WERI-Rb-1 (cell line): ENCODE results near the gene PTTG1.

ENCODE experiments used
- DNase-seq: peaks from one replicate; pipeline ENCODE4 v3.0.0-alpha.2; 2020
- H3K27ac ChIP-seq: fragments of 250-450 bp; sonication (Bioruptor Pico); 2 replicates; pipeline ENCODE4 v1.5.1; 2020; ENCODE audit warnings: mild to moderate bottlenecking, moderate library complexity
- H3K27me3 ChIP-seq: fragments of 250-450 bp; sonication (Bioruptor Pico); 2 replicates; pipeline ENCODE4 v1.5.1; 2021; ENCODE audit warnings: mild to moderate bottlenecking, low read depth, moderate library complexity; ENCODE audit not compliant: insufficient read depth, severe bottlenecking
- H3K36me3 ChIP-seq: fragments of 250-450 bp; sonication (Bioruptor Pico); 2 replicates; pipeline ENCODE4 v1.5.1; 2020; ENCODE audit warnings: mild to moderate bottlenecking, moderate library complexity
- H3K4me3 ChIP-seq: 2 replicates; pipeline ENCODE4 v1.5.1; 2011; ENCODE audit warnings: low read depth, mild to moderate bottlenecking, control low read depth, low read length
- H3K9me3 ChIP-seq: fragments of 250-450 bp; sonication (Bioruptor Pico); 2 replicates; pipeline ENCODE4 v1.5.1; 2021; ENCODE audit warnings: mild to moderate bottlenecking, moderate library complexity; ENCODE audit not compliant: severe bottlenecking
- CTCF ChIP-seq: IDR thresholded peaks from 2 replicates; pipeline ENCODE4 v1.5.1; 2011; ENCODE audit warnings: low read depth, mild to moderate bottlenecking, control low read depth, inconsistent platforms, low read length

Gene PTTG1

GRCh38 chr5:160472482-160472881, 50.8 kb downstream of the PTTG1 start:
- no peaks in the 10 kb centered on the region; the same call in 1 of the 2 replicates for H3K36me3 ChIP-seq
- H3K9me3 ChIP-seq = no peaks in the 10 kb centered on the region
- H3K27ac ChIP-seq = no peak overlapping the region
- H3K4me3 ChIP-seq = no peak overlapping the region
- no peak for DNase-seq
- H3K27me3 ChIP-seq = no peaks in the 10 kb centered on the region
- TF ChIP-seq CTCF = no peak

GRCh38 chr5:160473681-160474080, 52.0 kb downstream of the PTTG1 start:
- Histone ChIP-seq H3K4me3 (no peak overlapping the region), H3K9me3 (no peaks in the 10 kb centered on the region), H3K27me3 (no peaks in the 10 kb centered on the region), H3K36me3 (no peaks in the 10 kb centered on the region; the same call in 1 of the 2 replicates), H3K27ac (no peak overlapping the region)
- no peak for TF ChIP-seq CTCF
- no peak for DNase-seq

GRCh38 chr5:160474084-160474483, 52.4 kb downstream of the PTTG1 start:
- Histone ChIP-seq H3K27ac (no peak overlapping the region), H3K27me3 (no peaks in the 10 kb centered on the region), H3K4me3 (no peak overlapping the region), H3K9me3 (no peaks in the 10 kb centered on the region), H3K36me3 (no peaks in the 10 kb centered on the region; the same call in 1 of the 2 replicates)
- no peak for DNase-seq
- TF ChIP-seq CTCF = no peak

GRCh38 chr5:160475864-160476438, 54.3 kb downstream of the PTTG1 start:
- DNase-seq = no peak
- Histone ChIP-seq H3K36me3 (no peaks in the 10 kb centered on the region; the same call in 1 of the 2 replicates), H3K4me3 (no peak overlapping the region), H3K27me3 (no peaks in the 10 kb centered on the region), H3K27ac (no peak overlapping the region), H3K9me3 (no peaks in the 10 kb centered on the region)
- TF ChIP-seq CTCF = no peak

GRCh38 chr5:160477266-160477970, 55.8 kb downstream of the PTTG1 start:
- DNase-seq = no peak
- Histone ChIP-seq H3K27ac (no peak overlapping the region), H3K36me3 (no peaks in the 10 kb centered on the region), H3K9me3 (no peaks in the 10 kb centered on the region), H3K4me3 (no peak overlapping the region), H3K27me3 (no peaks in the 10 kb centered on the region)
- TF ChIP-seq CTCF = no peak
